A673 (cell line): ENCODE results near the gene PBX1.

Experiments
- CTCF ChIP-seq: fragments of 300-800, 200-600 bp; sonication (generic); conservative IDR thresholded peaks from 2 replicates; pipeline ENCODE4 v1.5.1; 2017; ENCODE audit warnings: low read depth, mild to moderate bottlenecking, antibody characterized with exemption, low read length, moderate library complexity, mixed read lengths
- EZH2 ChIP-seq: fragments of 200-600 bp; sonication (generic); IDR thresholded peaks from 2 replicates; pipeline ENCODE4 v1.6.1; 2017; ENCODE audit warnings: borderline replicate concordance, low read depth, mild to moderate bottlenecking, mixed read lengths, antibody characterized with exemption, low read length; ENCODE audit not compliant: poor library complexity, severe bottlenecking

DNA sequence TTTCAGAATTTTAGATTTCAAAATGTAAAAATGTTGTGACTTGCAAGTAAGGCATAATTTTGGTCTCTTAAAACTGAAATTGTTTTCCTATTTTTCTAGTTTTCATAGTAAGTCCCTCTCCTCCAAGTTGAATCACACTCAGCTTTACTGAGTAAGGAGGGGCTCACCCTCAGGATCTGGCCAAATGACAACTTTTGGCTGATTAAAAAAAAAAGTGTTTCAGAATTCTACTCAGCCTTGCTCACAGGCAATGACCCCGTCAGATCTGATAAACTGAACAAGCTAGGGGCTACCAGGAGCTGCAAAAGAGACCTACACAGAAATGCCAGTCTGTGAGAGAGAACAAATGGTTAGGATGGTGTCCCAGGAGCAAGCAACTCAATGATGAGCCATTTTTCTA lies 159.8 kb downstream of the PBX1 start:
- TF ChIP-seq EZH2 (no peak), CTCF (no peak)
